Measurements from ENCODE around the gene MYH16. TPM values are rescaled to one million over a fixed set of nuclear protein-coding genes. Genes with fewer than 3 reads are reported as not detected.
"Not testable (repeated sequence)": the region's sequence is repeated elsewhere in the genome, so short reads cannot be mapped to it uniquely, and the experiment has no call there.

The MYH16 gene
- total RNA-seq, 1 donor from 2014 or later, result 5.6 TPM

- TF ChIP-seq CTCF (IDR thresholded peaks at IDR 0.05; ENCODE audit: insufficient read depth, low read length, poor library complexity, severe bottlenecking), result no peak
- no peak overlapping the region for H3K4me3 ChIP-seq (ENCODE audit: low read depth, low read length)
- no peaks in the 10 kb centered on the region for H3K27me3 ChIP-seq (ENCODE audit: control insufficient read depth, insufficient read depth, low read length)
Observed at GRCh38 chr7:99234185-99234584, 38.5 kb upstream of the MYH16 start.

GRCh38 chr7:99235925-99236324 lies 36.7 kb upstream of the MYH16 start:
- DNase-seq (ENCODE audit: low read depth), result no peak
- no peak for TF ChIP-seq CTCF (IDR thresholded peaks at IDR 0.05; ENCODE audit: insufficient read depth, low read length, poor library complexity, severe bottlenecking)
- Histone ChIP-seq H3K4me3 (ENCODE audit: low read depth, low read length) (no peak overlapping the region), H3K36me3 (ENCODE audit: control insufficient read depth, insufficient read depth, low read length) (no peaks in the 10 kb centered on the region), H3K27me3 (ENCODE audit: control insufficient read depth, insufficient read depth, low read length) (no peaks in the 10 kb centered on the region)

More at GRCh38 chr7:99234185-99234584, 38.5 kb upstream of the MYH16 start:
- DNase-seq (ENCODE audit: low read depth), result no peak
- H3K36me3 ChIP-seq (ENCODE audit: control insufficient read depth, insufficient read depth, low read length), result no peaks in the 10 kb centered on the region

GRCh38 chr7:99237876-99238275 lies 34.8 kb upstream of the MYH16 start:
- not testable (repeated sequence) for H3K27me3 ChIP-seq (ENCODE audit: control insufficient read depth, insufficient read depth, low read length); H3K4me3 ChIP-seq (ENCODE audit: low read depth, low read length); DNase-seq (ENCODE audit: low read depth); H3K36me3 ChIP-seq (ENCODE audit: control insufficient read depth, insufficient read depth, low read length)

- H3K36me3 ChIP-seq (ENCODE audit: control insufficient read depth, insufficient read depth, low read length), result no peaks in the 10 kb centered on the region
- no peak for DNase-seq (ENCODE audit: low read depth)
- no peaks in the 10 kb centered on the region for H3K27me3 ChIP-seq (ENCODE audit: control insufficient read depth, insufficient read depth, low read length)
- no peak overlapping the region for H3K4me3 ChIP-seq (ENCODE audit: low read depth, low read length)
- no peak for TF ChIP-seq CTCF (IDR thresholded peaks at IDR 0.05; ENCODE audit: insufficient read depth, low read length, poor library complexity, severe bottlenecking)
Observed at GRCh38 chr7:99238558-99239341, 33.9 kb upstream of the MYH16 start.

GRCh38 chr7:99242682-99243081 lies 30.0 kb upstream of the MYH16 start:
- H3K27me3 ChIP-seq (ENCODE audit: control insufficient read depth, insufficient read depth, low read length), result no peaks in the 10 kb centered on the region
- no peak for DNase-seq (ENCODE audit: low read depth)
- H3K36me3 ChIP-seq (ENCODE audit: control insufficient read depth, insufficient read depth, low read length), result no peaks in the 10 kb centered on the region
- TF ChIP-seq CTCF (IDR thresholded peaks at IDR 0.05; ENCODE audit: insufficient read depth, low read length, poor library complexity, severe bottlenecking), result no peak
- no peak overlapping the region for H3K4me3 ChIP-seq (ENCODE audit: low read depth, low read length)

- no peak overlapping the region for H3K4me3 ChIP-seq (ENCODE audit: low read depth, low read length)
- DNase-seq (ENCODE audit: low read depth), result no peak
- no peak for TF ChIP-seq CTCF (IDR thresholded peaks at IDR 0.05; ENCODE audit: insufficient read depth, low read length, poor library complexity, severe bottlenecking)
- no peaks in the 10 kb centered on the region for H3K27me3 ChIP-seq (ENCODE audit: control insufficient read depth, insufficient read depth, low read length)
- no peaks in the 10 kb centered on the region for H3K36me3 ChIP-seq (ENCODE audit: control insufficient read depth, insufficient read depth, low read length)
Observed at GRCh38 chr7:99243751-99244337, 28.8 kb upstream of the MYH16 start.

Data from kidney epithelial cell (primary cell).